Tibial artery (tissue), 4 donors: Measurements from ENCODE around the gene CSNK2A1.

Experiments used
- DNase-seq, 2 donors: peaks; one replicate each; pipeline ENCODE4 v3.0.0-alpha.2; 2019
- H3K27ac ChIP-seq, 2 donors: fragments of 200-600 bp; sonication (generic) in 1 of 2; 1 replicate in 1 of 2; 2 replicates in 1 of 2; pipeline ENCODE4 v1.5.1; 2018 to 2019; ENCODE audit warnings: mild to moderate bottlenecking in 1 of 2
- H3K27me3 ChIP-seq, 2 donors: fragments of 200-600 bp; sonication (generic) in 1 of 2; one replicate each; pipeline versions ENCODE4 v1.5.1 to v1.6.0; 2016 to 2019
- H3K36me3 ChIP-seq, 3 donors: fragments of 200-600 bp; sonication (generic) in 2 of 3; one replicate each; pipeline ENCODE4 v1.5.1; 2016 to 2019; ENCODE audit warnings: mild to moderate bottlenecking in 2 of 3
- H3K4me1 ChIP-seq, 4 donors: fragments of 200-600 bp; sonication (generic) in 2 of 4; 1 replicate in 3 of 4; 2 replicates in 1 of 4; pipeline ENCODE4 v1.5.1; 2016 to 2019
- H3K4me3 ChIP-seq, 2 donors: fragments of 200-600 bp; sonication (generic) in 1 of 2; 1 replicate in 1 of 2; 2 replicates in 1 of 2; pipeline ENCODE4 v1.5.1; 2018 to 2019; ENCODE audit warnings: mild to moderate bottlenecking in 2 of 2
- H3K9me3 ChIP-seq, 3 donors: fragments of 200-600 bp; sonication (generic) in 1 of 3; one replicate each; pipeline ENCODE4 v1.5.1; 2016 to 2019
- CTCF ChIP-seq, 2 experiments: fragments of 200-600 bp in 1 of 2; fragments of 450-650 bp in 1 of 2; IDR thresholded peaks; one replicate each; pipeline ENCODE4 v1.5.1; 2017 to 2019; ENCODE audit warnings: antibody characterized with exemption in 2 of 2, mild to moderate bottlenecking in 1 of 2, moderate library complexity in 1 of 2
- intact Hi-C: fragments of 100-400 bp; cut with DNase I; formaldehyde crosslinking; loops from one replicate; pipeline ENCODE4 v1.15.0; 2023; ENCODE audit warnings: low total_unique reads

The CSNK2A1 gene

GRCh38 chr20:433300-433975 is 110.2 kb downstream of the CSNK2A1 start:
- peaks cover 53 to 93% (median 67%) of the 10 kb centered on the region in 3 donors for H3K36me3 ChIP-seq

GRCh38 chr20:432677-433299 is 110.8 kb downstream of the CSNK2A1 start:
- no peak overlapping the region for H3K4me3 ChIP-seq
- H3K36me3 ChIP-seq: peaks cover 49 to 93% (median 67%) of the 10 kb centered on the region in 3 donors
- H3K27ac ChIP-seq: no peak overlapping the region
- no peaks in the 10 kb centered on the region for H3K4me1 ChIP-seq
- TF ChIP-seq CTCF (IDR thresholded peaks at IDR 0.05): no peak
- DNase-seq: peak in 1 of 2 donors; percentile 54
- intact Hi-C loops: no loop called here
- H3K9me3 ChIP-seq: no peaks in the 10 kb centered on the region
- no peaks in the 10 kb centered on the region for H3K27me3 ChIP-seq

More at GRCh38 chr20:433300-433975, 110.2 kb downstream of the CSNK2A1 start:
- intact Hi-C loops: no loop called here
- H3K9me3 ChIP-seq: no peaks in the 10 kb centered on the region
- no peak for DNase-seq
- no peak overlapping the region for H3K27ac ChIP-seq
- H3K4me3 ChIP-seq: no peak overlapping the region
- no peak for TF ChIP-seq CTCF (IDR thresholded peaks at IDR 0.05)
- H3K27me3 ChIP-seq: no peaks in the 10 kb centered on the region
- H3K4me1 ChIP-seq: no peaks in the 10 kb centered on the region

GRCh38 chr20:432208-432607 is 111.4 kb downstream of the CSNK2A1 start:
- no peak for TF ChIP-seq CTCF (IDR thresholded peaks at IDR 0.05)
- H3K9me3 ChIP-seq: no peaks in the 10 kb centered on the region
- H3K36me3 ChIP-seq: peaks cover 48 to 93% (median 68%) of the 10 kb centered on the region in 3 donors
- DNase-seq: peak in 1 of 2 donors; percentile 57
- no peaks in the 10 kb centered on the region for H3K27me3 ChIP-seq
- no peak overlapping the region for H3K4me3 ChIP-seq
- H3K27ac ChIP-seq: no peak overlapping the region
- intact Hi-C loops: no loop called here
- no peaks in the 10 kb centered on the region for H3K4me1 ChIP-seq

DNA sequence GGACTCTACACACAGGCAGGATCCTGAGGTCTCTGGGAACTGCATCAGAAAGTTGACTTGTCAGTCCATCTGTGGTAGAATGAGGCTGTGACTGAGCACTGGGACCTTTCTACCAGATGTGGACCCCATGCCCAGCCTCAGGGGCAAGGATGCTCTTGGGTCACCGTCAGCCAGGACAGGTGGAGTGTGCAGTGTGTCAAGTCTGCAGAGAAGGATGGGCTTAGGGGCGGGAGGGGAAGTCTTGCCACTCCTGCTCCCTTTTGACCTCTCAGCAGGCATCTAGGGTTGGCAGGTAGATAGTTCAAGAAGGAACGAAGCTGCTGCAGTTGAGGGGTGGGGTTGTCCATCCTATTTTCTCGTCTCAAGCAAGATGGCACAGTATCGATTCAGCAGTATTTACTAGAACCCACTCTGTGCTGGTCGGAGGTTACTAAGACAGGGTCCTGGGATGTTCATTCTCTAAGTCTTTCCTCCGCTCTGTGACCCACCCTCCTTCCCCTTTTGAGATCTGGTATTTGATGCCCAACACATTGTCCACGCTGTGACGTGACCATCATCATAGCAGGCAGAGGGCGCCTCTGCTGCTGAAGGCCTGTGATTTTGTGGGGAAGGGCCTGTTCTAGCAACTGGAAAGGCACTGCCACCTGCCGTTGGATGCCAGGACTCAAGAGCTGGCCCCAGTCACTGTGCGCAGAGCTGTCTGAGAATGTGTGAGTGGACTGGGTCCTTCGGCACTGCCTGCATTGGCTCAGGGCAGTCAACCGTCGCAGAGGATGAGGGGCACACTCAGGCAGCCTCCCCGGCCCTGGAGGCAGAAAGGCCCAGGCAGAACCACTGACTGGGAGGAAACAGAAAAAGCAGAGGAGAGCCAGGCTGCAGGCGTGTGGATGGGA is 112.3 kb downstream of the CSNK2A1 start:
- H3K4me3 ChIP-seq: no peak overlapping the region
- intact Hi-C loops: no loop called here
- no peaks in the 10 kb centered on the region for H3K4me1 ChIP-seq
- peaks cover 42 to 87% (median 62%) of the 10 kb centered on the region in 3 donors for H3K36me3 ChIP-seq
- DNase-seq: peak; percentile 40 to 71
- H3K9me3 ChIP-seq: no peaks in the 10 kb centered on the region
- TF ChIP-seq CTCF (IDR thresholded peaks at IDR 0.05): peak; percentile 54 to 57
- H3K27me3 ChIP-seq: no peaks in the 10 kb centered on the region
- no peak overlapping the region for H3K27ac ChIP-seq

DNA sequence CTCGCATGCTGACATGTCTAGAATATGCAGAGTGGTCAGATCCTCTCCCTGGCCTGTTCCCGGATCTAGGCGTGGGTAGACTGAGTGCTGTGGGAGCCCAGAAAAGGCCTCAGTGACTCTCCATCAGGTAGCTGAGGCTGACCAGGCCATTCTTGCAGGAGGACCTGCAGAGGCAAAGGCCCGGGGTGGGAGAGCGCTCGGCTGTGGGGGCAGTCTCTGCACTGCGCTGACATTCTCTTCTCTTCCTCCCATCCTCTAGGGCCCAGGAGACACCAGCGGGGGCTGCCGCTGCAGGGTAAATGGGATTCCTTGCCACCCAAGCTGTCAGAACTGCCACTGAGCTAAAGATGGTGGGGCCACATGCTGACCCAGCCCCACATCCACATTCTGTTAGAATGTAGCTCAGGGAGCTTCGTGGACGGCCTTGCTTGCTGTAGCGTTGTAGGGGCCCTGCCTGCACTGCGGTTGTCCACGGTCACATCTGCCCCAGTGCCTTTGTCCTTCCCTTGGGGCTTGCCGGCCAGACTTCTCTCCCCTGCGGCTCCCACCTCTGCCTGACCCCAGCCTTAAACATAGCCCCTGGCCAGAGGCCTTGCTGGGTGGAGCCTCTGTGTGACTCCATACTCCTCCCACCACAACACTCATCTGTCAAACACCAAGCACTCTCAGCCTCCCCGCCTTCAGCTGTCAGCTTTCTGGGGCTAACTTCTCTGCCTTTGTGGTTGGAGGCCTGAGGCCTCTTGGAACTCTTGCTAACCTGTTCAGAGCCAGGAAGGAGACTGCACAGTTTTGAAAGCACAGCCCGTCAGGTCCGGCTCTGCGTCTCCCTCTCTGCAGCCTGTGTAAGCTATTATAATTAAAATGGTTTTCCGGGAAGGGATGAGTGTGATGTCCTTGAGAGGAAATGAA is 113.2 kb downstream of the CSNK2A1 start:
- peaks cover 32 to 82% (median 59%) of the 10 kb centered on the region in 3 donors for H3K36me3 ChIP-seq
- H3K4me1 ChIP-seq: no peaks in the 10 kb centered on the region
- H3K9me3 ChIP-seq: no peaks in the 10 kb centered on the region
- H3K27me3 ChIP-seq: no peaks in the 10 kb centered on the region
- DNase-seq: peak in 1 of 2 donors; percentile 44
- H3K27ac ChIP-seq: no peak overlapping the region
- intact Hi-C loops: no loop called here
- no peak overlapping the region for H3K4me3 ChIP-seq
- no peak for TF ChIP-seq CTCF (IDR thresholded peaks at IDR 0.05)
